ENCODE data around the gene MICU1. TPM values are rescaled to one million over a fixed set of nuclear protein-coding genes. Genes with fewer than 3 reads are reported as not detected.

Gene MICU1
- total and polyA plus RNA-seq, 9 donors: 29.9 to 117 (median 44.5) TPM

- H3K4me1 ChIP-seq (ENCODE audit: insufficient read depth): no peaks in the 10 kb centered on the region
- WGBS, 3 donors: 67 to 74% (median 73%) methylated on average over 4 of the region's 4 CpGs
- H3K9me3 ChIP-seq: no peaks in the 10 kb centered on the region
- TF ChIP-seq CTCF (IDR thresholded peaks at IDR 0.05) (no peak), EP300 (IDR thresholded peaks at IDR 0.05) (no peak), POLR2A (IDR thresholded peaks at IDR 0.05) (no peak)
- no peak for DNase-seq
- intact Hi-C loops (cut with DNase I): no loop called here
- no peaks in the 10 kb centered on the region for H3K36me3 ChIP-seq
- H3K4me3 ChIP-seq: no peak overlapping the region
- no peak overlapping the region for H3K27ac ChIP-seq
- H3K27me3 ChIP-seq: no peaks in the 10 kb centered on the region
These were observed 57.8 kb downstream of the MICU1 start for GRCh38 chr10:72567889-72568640.

- Histone ChIP-seq H3K9me3 (no peaks in the 10 kb centered on the region), H3K4me1 (ENCODE audit: insufficient read depth) (no peaks in the 10 kb centered on the region), H3K36me3 (no peaks in the 10 kb centered on the region), H3K4me3 (no peak overlapping the region), H3K27ac (no peak overlapping the region), H3K27me3 (no peaks in the 10 kb centered on the region)
- no peak for DNase-seq
- TF ChIP-seq EP300 (IDR thresholded peaks at IDR 0.05) (no peak), CTCF (IDR thresholded peaks at IDR 0.05) (no peak), POLR2A (IDR thresholded peaks at IDR 0.05) (no peak)
- intact Hi-C loops (cut with DNase I): no loop called here
- 73 to 93% (median 91%) methylated on average over 3 of the region's 3 CpGs for WGBS, 3 donors
These were observed 58.5 kb downstream of the MICU1 start for GRCh38 chr10:72567421-72567820.

GRCh38 chr10:72564596-72564995, 61.3 kb downstream of the MICU1 start:
- WGBS, 3 donors: 59 to 81% (median 66%) methylated on average over 1 of the region's 1 CpG
- DNase-seq: no peak
- TF ChIP-seq POLR2A (IDR thresholded peaks at IDR 0.05) (no peak), CTCF (IDR thresholded peaks at IDR 0.05) (no peak)
- Histone ChIP-seq H3K27me3 (no peaks in the 10 kb centered on the region), H3K9me3 (no peaks in the 10 kb centered on the region), H3K4me1 (ENCODE audit: insufficient read depth) (peaks cover 1% of the 10 kb centered on the region), H3K4me3 (no peak overlapping the region), H3K36me3 (no peaks in the 10 kb centered on the region), H3K27ac (no peak overlapping the region)
- intact Hi-C loops (cut with DNase I): no loop called here

GRCh38 chr10:72563327-72563932, 62.4 kb downstream of the MICU1 start:
- DNase-seq: no peak
- no peaks in the 10 kb centered on the region for H3K27me3 ChIP-seq
- TF ChIP-seq CTCF (IDR thresholded peaks at IDR 0.05) (no peak), EP300 (IDR thresholded peaks at IDR 0.05) (no peak), POLR2A (IDR thresholded peaks at IDR 0.05) (no peak)
- intact Hi-C loops (cut with DNase I): no loop called here
- peaks cover 1% of the 10 kb centered on the region for H3K4me1 ChIP-seq (ENCODE audit: insufficient read depth)
- H3K36me3 ChIP-seq: no peaks in the 10 kb centered on the region
- H3K9me3 ChIP-seq: no peaks in the 10 kb centered on the region
- no peak overlapping the region for H3K4me3 ChIP-seq
- WGBS, 3 donors: 79 to 81% (median 80%) methylated on average over 6 of the region's 6 CpGs
- H3K27ac ChIP-seq: no peak overlapping the region

Measured in ovary (tissue), 9 donors.